UCSD-AML1 (cell line): ENCODE results near the gene ICAM3.
"Not testable (repeated sequence)": the region's sequence is repeated elsewhere in the genome, so short reads cannot be mapped to it uniquely, and the experiment has no call there.

ENCODE experiments used
- DNase-seq: peaks from one replicate; lab custom pipeline; 2025; ENCODE audit not compliant: unreplicated experiment; lab: John Stamatoyannopoulos, UW

Gene ICAM3

GRCh38 chr19:10339380-10339960 is at the start of gene ICAM3:
TSS of gene ICAM3 (minus strand) at chr19:10339624. CDS start at chr19:10339614, 10 bp downstream.
- DNase-seq: peak; percentile 75

- DNase-seq: peak; percentile 80
Measured at GRCh38 chr19:10388957-10389356, 49.5 kb upstream of the ICAM3 start.

GRCh38 chr19:10384580-10384979 is 45.2 kb upstream of the ICAM3 start:
- DNase-seq: no peak

- not testable (repeated sequence) for DNase-seq
Measured at GRCh38 chr19:10383223-10383499, 43.7 kb upstream of the ICAM3 start.

- peak; percentile 97 for DNase-seq
Measured at GRCh38 chr19:10380313-10381102, 41.1 kb upstream of the ICAM3 start, which contains the start of gene TYK2. TSS of gene TYK2 (minus strand) at chr19:10380572. CDS start at chr19:10378406, 2,166 bp downstream.

GRCh38 chr19:10379880-10380312 is 40.5 kb upstream of the ICAM3 start:
- no peak for DNase-seq

GRCh38 chr19:10378124-10378523 is 38.7 kb upstream of the ICAM3 start:
- no peak for DNase-seq

GRCh38 chr19:10377140-10377640 is 37.8 kb upstream of the ICAM3 start:
- DNase-seq: not testable (repeated sequence)

GRCh38 chr19:10374931-10375330 is 35.5 kb upstream of the ICAM3 start:
- DNase-seq: no peak

GRCh38 chr19:10372690-10373089 is 33.3 kb upstream of the ICAM3 start:
- no peak for DNase-seq

GRCh38 chr19:10368101-10368803 is 28.8 kb upstream of the ICAM3 start:
- no peak for DNase-seq

GRCh38 chr19:10366950-10367512 is 27.6 kb upstream of the ICAM3 start:
- not testable (repeated sequence) for DNase-seq

GRCh38 chr19:10365518-10365917 is 26.1 kb upstream of the ICAM3 start:
- DNase-seq: no peak

- DNase-seq: no peak
Measured at GRCh38 chr19:10364644-10365043, 25.2 kb upstream of the ICAM3 start.

- DNase-seq: no peak
Measured at GRCh38 chr19:10363789-10364281, 24.4 kb upstream of the ICAM3 start.

GRCh38 chr19:10362259-10362658 is 22.8 kb upstream of the ICAM3 start:
- no peak for DNase-seq

GRCh38 chr19:10361569-10362011 is 22.2 kb upstream of the ICAM3 start:
- DNase-seq: no peak

GRCh38 chr19:10356431-10356830 is 17.0 kb upstream of the ICAM3 start:
- no peak for DNase-seq

GRCh38 chr19:10353793-10354391 is 14.5 kb upstream of the ICAM3 start:
- DNase-seq: no peak

- no peak for DNase-seq
Measured at GRCh38 chr19:10352764-10353671, 13.6 kb upstream of the ICAM3 start.
